HG03097 (cell line): ENCODE data around the gene LIPH.

ENCODE experiments used
- ATAC-seq: cut with Tn5 transposase; IDR thresholded peaks from one replicate; pipeline ENCODE4 v1.9.1; 2021; ENCODE audit not compliant: unreplicated experiment, low FRiP score

Gene LIPH

DNA sequence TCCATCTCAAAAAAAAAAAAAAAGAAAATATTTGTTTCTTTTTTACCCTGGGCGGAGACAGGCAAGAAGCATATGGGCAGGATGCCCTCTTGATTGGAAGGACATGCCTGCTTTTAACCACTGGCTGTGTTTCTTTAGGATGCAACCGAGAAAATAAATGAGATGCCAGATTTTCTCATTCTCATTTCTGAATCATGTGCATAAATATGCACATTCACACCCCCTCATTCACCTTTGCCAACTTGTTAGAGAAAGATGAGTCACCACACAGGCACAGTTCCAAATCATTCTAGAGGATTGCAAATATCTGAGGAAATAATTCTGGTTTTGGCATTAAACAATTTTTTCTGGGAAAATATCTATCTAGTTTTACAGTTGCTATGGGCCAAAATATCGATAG is 3.3 kb downstream of the LIPH start:
- ATAC-seq: no peak

DNA sequence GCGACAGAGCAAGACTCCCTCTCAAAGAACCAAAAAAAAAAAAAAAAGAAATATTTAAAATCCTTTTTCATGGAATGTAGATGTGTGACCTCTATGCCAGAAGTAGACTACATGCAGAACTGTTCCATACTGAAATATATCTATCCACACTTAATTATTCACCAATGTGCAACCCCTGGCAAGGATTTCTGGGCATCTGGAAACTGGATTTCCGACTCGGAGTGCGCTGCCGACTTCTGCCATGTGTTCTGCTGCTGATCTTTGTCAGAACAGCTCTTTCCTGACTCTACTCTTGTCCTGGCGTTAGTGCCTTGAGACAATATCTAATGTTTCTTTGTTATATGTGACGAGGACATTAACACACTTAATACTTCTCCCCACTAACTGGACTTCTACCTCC is 11.7 kb downstream of the LIPH start:
- ATAC-seq: no peak

DNA sequence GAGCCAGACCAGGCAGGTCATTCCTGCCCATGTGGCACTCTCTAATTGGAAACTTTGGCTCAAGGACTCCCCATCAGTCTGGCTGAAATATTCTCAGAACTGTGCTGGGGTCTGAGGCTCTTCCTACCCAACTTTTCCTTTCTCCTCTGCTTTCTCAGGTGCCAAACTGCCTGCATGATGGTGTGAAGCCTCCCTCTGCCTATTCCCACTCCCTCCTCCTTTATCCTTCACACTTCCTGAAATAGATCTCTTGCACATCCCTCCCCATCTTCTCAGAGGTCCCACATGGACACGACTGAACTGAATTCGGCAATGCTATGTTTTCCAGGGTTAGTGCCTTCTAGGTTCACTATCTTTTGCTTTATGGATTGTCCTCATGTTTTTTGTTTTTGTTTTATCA is 12.5 kb downstream of the LIPH start:
- no peak for ATAC-seq

DNA sequence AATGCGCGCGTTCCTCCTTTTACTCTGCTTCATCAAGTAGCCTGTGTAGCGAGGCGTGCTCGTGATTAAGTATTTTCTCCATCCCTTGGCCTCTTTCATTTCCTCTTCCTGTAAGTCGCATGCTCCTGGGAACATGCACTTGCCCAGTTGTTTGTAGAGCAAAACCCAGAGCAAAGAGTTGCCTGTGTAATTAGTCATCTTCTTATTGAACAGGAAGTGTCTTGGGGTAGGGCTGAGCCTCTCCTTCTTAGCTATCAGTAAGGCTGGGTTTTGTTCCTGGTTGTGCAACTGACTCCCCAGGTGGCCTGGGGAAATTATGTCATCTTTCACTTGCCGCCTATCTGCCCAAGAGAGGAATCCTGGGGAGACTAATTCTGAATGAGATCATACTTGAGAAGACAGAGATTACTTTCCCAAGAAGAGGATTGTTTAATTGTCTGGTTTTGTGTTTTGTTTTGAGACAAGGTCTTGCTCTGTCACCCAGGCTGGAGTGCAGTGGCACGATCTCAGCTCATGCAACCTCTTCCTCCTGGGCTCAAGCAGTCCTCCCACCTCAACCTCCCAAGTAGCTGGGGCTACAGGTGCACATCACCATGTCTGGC is 14.9 kb downstream of the LIPH start:
- ATAC-seq: peak; percentile 97

DNA sequence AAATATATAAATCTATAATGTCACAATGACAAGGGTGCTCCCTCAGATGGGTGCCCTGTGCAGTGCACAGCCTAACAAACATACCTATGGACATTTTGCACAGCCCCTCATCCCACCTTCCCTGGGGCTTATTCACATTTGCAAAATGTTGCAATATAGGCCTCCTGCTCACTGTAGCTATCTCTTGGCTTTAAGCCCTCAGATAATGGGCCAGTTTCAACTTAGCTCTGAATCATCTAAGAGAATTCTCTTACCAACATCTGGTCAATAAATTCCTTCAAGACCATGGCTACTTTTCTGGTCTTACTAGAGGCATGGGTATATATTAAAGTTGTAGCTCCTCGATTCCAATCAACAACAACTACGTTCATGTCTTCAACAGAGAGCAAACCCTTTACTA is 17.9 kb downstream of the LIPH start:
- no peak for ATAC-seq

- no peak for ATAC-seq
Measured at GRCh38 chr3:185532901-185533300, 19.5 kb downstream of the LIPH start.

DNA sequence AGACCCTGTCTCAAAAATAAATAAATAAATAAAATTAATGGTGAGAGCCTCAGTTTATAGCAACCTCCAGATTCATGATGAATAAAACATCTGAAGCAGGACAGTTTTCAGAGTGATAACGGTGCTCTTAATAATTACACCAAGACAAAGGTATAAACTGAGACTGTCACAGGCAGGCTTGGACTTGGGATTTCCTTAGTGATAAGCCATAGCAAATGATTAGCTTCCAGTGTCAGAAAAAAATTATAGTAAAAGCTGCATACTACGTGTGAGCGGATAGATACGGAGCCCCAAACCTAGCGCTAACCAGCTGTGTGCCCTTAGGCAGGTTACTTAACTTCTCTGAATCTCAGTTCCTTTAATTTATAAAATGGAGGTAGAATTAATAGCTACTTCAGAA is 21.5 kb downstream of the LIPH start:
- ATAC-seq: no peak

DNA sequence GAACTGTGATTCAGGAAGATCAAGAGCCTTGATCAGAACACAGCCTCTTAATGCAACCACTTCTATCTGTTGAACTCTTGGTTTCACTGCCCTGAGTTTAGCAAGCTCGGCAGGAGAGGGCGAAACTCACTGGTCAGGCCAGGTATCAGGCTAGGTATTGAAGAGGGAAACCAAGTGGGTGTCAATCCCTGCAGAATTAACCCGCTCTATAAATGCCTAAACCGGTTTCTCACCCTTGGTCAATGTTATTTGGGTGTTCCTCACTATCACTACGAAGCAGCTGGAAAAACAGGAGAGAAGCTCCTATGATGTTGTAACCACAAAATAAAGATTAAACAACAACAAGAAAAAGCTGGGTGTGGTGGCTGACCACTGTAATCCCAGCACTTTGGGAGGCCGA is 23.9 kb downstream of the LIPH start:
- no peak for ATAC-seq

GRCh38 chr3:185527364-185527763 is 25.0 kb downstream of the LIPH start:
- no peak for ATAC-seq

DNA sequence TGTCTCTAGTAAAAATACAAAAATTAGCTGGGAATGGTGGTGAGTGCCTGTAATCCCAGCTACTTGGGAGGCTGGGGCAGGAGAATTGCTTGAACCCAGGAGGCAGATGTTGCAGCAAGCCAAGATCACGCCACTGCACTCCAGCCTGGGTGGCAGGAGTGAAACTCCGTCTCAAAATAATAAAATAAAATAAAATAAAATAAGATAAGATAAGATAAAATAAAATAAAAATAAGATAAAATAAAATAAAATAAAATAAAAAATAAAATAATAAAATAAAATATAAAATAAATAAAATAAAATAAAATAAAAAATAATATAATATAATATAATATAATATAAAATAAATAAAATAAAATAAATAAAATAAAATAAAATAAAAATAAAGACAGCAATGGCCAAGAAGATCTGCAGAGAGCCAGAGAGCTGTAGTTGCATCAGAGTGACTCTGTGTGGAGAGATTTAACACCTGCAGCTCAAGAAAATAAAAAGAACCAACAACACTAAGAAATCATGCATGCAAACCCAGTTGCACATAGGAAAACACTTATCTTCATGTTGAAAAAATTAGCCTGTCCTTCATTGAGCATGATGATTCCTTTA is 25.9 kb downstream of the LIPH start:
- ATAC-seq: no peak

DNA sequence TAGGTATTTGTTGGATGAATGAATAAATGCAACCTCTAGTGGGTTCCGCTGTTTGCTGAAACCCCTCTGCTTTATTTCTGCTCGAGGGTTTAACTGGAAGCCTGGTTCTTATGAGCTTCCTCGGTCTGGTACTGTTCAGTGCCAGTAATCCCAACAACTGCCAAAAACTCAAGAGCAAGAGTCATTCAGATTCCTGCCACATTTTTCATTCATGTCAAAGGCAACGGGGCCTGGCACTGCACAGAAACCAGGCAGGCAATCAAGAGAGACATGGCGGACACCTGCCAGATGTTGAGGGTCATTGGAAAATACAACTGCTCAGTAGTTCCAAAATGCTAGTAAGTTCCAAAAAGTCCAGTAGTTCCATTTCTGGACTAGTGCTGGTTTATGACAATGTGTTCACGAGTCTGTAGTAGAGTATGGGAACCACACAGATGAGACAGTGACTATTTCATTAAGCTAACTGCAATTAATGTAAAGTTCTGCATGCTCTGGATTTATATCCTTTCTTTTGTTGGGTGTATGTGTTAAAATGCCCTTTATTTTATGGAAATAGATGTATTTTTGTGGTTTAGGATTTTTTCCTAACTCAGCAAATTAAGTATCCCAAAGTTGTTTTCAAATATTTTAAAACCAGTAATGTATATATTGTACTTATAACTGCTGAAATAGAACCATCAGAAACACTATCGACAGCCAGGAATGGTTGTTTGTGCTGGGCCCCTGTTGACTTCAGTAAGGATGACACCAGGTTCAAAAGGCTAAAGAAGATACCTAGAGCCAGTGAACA is 30.8 kb downstream of the LIPH start:
- no peak for ATAC-seq

DNA sequence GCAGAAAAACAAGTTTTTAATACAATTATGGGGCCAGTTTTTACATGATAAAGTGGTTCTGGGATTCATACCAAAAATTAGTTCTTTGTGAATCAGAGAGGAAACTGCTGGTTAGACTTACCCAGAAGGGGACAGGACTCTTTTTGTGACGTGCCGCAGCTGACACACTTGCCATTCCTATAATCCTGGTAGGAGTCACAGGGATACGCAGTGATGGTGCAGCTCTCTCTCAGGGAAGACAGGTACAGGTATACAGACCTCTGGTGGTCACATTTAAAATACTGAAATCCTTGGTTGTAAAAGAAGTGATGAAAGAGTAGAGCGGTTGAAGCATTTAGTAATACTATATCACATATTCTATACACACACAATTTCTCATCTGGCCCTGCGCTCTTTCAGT is 33.4 kb downstream of the LIPH start:
- no peak for ATAC-seq

DNA sequence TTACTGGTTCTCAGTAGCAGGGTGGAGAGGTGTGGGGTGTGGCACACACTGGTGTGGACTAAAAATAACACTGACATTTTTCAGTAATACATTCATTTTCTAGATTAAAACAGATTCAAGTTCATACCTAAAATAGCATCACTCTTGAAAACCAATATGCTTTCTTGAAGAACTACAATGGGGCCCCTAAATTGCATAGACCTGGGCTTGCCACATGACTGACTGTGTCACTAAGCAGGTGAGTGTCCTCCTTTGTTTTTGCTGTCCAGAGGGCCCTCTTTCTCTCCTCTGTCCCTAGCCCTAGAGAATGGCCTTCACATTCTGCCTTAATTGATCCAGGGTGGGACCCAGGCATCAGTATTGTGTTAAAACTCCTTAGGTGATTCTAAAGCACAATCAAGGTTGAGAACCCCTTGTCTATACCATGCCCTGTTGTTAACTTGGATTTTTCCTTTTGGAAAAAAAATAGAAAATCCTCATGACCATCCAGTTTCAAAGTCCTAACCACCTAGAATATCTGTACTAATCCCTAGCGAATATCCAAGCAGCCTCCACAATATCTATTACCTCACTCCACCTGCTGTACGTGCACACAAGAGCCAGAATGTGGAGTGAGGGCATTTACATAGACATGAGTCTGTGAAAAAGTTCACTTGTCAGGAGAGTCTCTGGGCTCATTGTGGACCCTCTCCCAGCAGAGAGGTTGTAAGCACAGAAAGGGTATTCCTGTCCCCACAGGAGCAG is 34.8 kb downstream of the LIPH start:
- ATAC-seq: no peak

DNA sequence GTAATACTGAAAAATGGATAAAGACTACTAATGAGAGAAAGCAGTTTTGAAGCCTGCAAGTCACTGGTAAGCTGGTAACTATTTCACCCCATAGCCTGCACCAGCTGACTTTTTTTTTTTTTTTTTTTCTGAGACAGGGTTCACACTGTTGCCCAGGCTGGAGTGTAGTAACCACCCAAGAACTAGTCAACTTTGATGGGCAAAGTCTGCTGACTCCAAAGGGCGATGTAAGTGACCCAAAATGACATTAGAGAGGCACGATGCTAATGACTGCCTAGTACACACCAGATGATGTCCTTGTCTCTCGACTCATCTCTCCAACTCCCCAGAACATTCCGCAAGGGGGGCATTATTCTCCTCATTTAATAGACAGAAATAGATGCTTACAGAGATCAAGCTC is 40.7 kb downstream of the LIPH start:
- no peak for ATAC-seq

GRCh38 chr3:185508335-185508991 is 43.9 kb downstream of the LIPH start:
- ATAC-seq: no peak

GRCh38 chr3:185507883-185508282 is 44.5 kb downstream of the LIPH start:
- ATAC-seq: no peak

DNA sequence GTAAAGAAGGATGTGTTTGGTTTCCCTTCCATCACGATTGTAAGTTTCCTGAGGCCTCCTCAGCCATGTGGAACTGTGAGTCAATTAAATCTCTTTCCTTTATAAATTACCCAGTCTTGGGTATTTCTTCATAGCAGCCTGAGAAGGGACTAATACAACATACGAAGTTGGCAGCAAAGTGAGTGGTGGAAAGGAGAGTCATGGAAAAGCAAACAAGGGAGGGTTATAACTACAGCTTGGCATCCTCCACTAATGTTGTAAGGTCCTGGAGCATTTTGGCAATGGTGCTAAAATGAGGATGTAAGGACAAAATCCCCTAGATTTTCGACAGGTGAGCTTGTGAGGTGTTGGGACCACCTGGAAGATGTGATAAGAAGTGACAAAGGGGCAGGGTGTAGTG is 47.8 kb downstream of the LIPH start:
- no peak for ATAC-seq

DNA sequence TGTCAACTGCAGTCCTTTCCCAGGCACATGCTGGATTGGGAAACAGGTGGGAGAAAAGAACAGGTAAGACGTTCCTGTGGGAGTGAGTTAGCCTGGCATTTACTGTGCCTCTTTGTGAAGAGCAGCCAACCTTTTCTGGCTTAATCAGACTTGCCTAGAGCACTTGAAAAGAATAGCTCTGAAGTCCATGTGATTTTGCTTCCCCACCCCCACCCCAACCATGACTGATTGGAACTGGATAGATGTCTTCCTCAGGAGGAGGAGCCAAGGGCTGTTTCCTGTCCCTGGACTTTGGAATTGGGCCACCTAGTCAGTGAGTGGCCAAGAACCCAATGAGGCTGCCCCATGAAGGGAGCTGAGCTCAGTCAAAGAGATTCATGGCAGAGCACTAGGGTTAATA is 48.9 kb downstream of the LIPH start:
- no peak for ATAC-seq

DNA sequence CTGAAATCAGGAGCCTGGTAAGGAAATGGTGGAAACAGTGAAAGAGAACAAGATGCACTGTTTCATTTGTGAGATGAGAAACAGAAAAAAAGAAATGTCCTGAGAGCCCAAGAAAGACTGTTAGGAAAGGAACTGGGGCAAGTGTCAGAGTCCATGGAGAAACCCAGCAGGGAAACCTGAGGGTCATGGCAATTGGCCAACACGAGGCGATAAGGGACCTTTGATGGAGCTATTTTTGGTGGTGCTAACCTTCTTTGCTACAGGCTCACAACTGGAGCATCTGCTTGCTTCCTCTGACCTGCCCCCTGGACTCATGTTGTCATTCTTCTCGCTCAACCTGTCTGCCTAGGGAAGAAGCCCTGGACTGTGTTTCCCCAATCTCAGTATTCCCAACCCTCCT is 49.4 kb downstream of the LIPH start:
- ATAC-seq: no peak

GRCh38 chr3:185498503-185499396 is 53.6 kb downstream of the LIPH start, which contains the start of gene TMEM41A:
Gene TMEM41A (minus strand): TSS chr3:185499035. CDS start chr3:185498961, 74 bp downstream.
- ATAC-seq: peak; percentile 95
